Keratinocyte (primary cell): Measurements from ENCODE around the gene FAM110D. TPM values are rescaled to one million over a fixed set of nuclear protein-coding genes. Genes with fewer than 3 reads are reported as not detected.

Experiments used
- DNase-seq: peaks from one replicate; pipeline ENCODE4 v3.0.0-alpha.2; 2011; ENCODE audit warnings: low read depth, missing footprints, low spot score
- FAIRE-seq: peaks from 2 replicates; lab custom pipeline; 2011; peaks lifted over from hg19 to GRCh38; lab: Jason Lieb, UNC
- H2AFZ ChIP-seq: 2 replicates; pipeline ENCODE4 v1.6.0; 2012; ENCODE audit warnings: low read length, control low read depth, inconsistent platforms; ENCODE audit not compliant: control insufficient read depth
- H3K27ac ChIP-seq: 2 replicates; pipeline ENCODE4 v1.5.1; 2011; ENCODE audit warnings: low read length; ENCODE audit not compliant: control insufficient read depth, insufficient read depth
- H3K27me3 ChIP-seq: 3 replicates; pipeline ENCODE4 v1.6.0; 2011; ENCODE audit warnings: low read length; ENCODE audit not compliant: control insufficient read depth, insufficient read depth; ENCODE audit errors: extremely low read depth
- H3K36me3 ChIP-seq, 2 experiments: 2 replicates in 1 of 2; 3 replicates in 1 of 2; pipeline ENCODE4 v1.5.1; 2011; ENCODE audit warnings: low read length in 2 of 2, mild to moderate bottlenecking in 1 of 2; ENCODE audit not compliant: control insufficient read depth in 2 of 2, insufficient read depth in 2 of 2; ENCODE audit errors: extremely low read depth in 1 of 2
- H3K4me1 ChIP-seq: 3 replicates; pipeline ENCODE4 v1.5.1; 2011; ENCODE audit warnings: low read length; ENCODE audit not compliant: control insufficient read depth, insufficient read depth; ENCODE audit errors: extremely low read depth
- H3K4me2 ChIP-seq: 3 replicates; pipeline ENCODE4 v1.6.0; 2011; ENCODE audit warnings: low read depth, low read length; ENCODE audit not compliant: control insufficient read depth, insufficient read depth; ENCODE audit errors: extremely low read depth
- H3K4me3 ChIP-seq, 3 experiments: fragments of 200-600 bp in 1 of 3; sonication (generic) in 1 of 3; 2 replicates in 2 of 3; 3 replicates in 1 of 3; pipeline ENCODE4 v1.5.1; 2011 to 2016; ENCODE audit warnings: low read length in 3 of 3, mild to moderate bottlenecking in 3 of 3, control low read depth in 2 of 3, inconsistent platforms in 1 of 3, low read depth in 1 of 3, mixed read lengths in 1 of 3, mixed run types in 1 of 3, moderate library complexity in 1 of 3; ENCODE audit not compliant: control insufficient read depth in 2 of 3, insufficient read depth in 2 of 3; ENCODE audit errors: extremely low read depth in 1 of 3
- H3K79me2 ChIP-seq: 2 replicates; pipeline ENCODE4 v1.6.0; 2012; ENCODE audit warnings: low read length; ENCODE audit not compliant: control insufficient read depth, insufficient read depth
- H3K9ac ChIP-seq: 3 replicates; pipeline ENCODE4 v1.6.0; 2011; ENCODE audit warnings: low read length; ENCODE audit not compliant: control insufficient read depth, insufficient read depth; ENCODE audit errors: extremely low read depth
- H3K9me1 ChIP-seq: 3 replicates; pipeline ENCODE4 v1.6.0; 2011; ENCODE audit warnings: low read length; ENCODE audit not compliant: control insufficient read depth, insufficient read depth; ENCODE audit errors: extremely low read depth
- H3K9me3 ChIP-seq: 2 replicates; pipeline ENCODE4 v1.5.1; 2012; ENCODE audit warnings: low read depth, low read length; ENCODE audit not compliant: control insufficient read depth
- H4K20me1 ChIP-seq: 3 replicates; pipeline ENCODE4 v1.6.0; 2011; ENCODE audit warnings: low read length; ENCODE audit not compliant: control insufficient read depth, insufficient read depth; ENCODE audit errors: extremely low read depth
- EZH2 ChIP-seq: IDR thresholded peaks from one replicate; pipeline ENCODE4 v1.6.1; 2012; ENCODE audit warnings: inconsistent platforms, mild to moderate bottlenecking, low read length, moderate library complexity
- dilution Hi-C: fragments of 300-500 bp; cut with MboI; formaldehyde crosslinking; loops from one replicate; pipeline ENCODE4 v1.7.0; 2020; ENCODE audit warnings: low sequenced_read_pairs; ENCODE audit not compliant: extremely low pct_ligation_motif_present
- polyA plus RNA-seq, 5 experiments: library from polyadenylated mRNA; depleted of rRNA in 3 of 5; stranded (reverse) in 3 of 5; stranded (forward) in 1 of 5; unstranded in 1 of 5; fragments of >200 nt; gene quantifications; 1 replicate in 1 of 5; 2 replicates in 3 of 5; 3 replicates in 1 of 5; pipeline versions ENCODE4 v1.2.1 to v1.2.3, GENCODE V29; 2011 to 2012; ENCODE audit warnings: missing spikeins in 2 of 5, low read depth in 1 of 5, low replicate concordance in 1 of 5
- TF ChIP-seq, protein P1 (sequence below), 3 experiments: IDR thresholded peaks in 1 of 3; conservative IDR thresholded peaks in 1 of 3; optimal IDR thresholded peaks in 1 of 3; 2 replicates in 2 of 3; 3 replicates in 1 of 3; pipeline versions ENCODE3 to v1.5.1; 2011; ENCODE audit warnings: low read length in 3 of 3, mild to moderate bottlenecking in 3 of 3, moderate library complexity in 2 of 3, control low read depth in 1 of 3, inconsistent platforms in 1 of 3; ENCODE audit not compliant: insufficient read depth in 2 of 3; ENCODE audit errors: extremely low read depth in 1 of 3

Gene FAM110D
- polyA plus RNA-seq, 1 donor (not counting 4 experiments of a cell fraction or from before 2014, with no cell fraction given): not detected

GRCh38 chr1:26155370-26156284 is 3.3 kb upstream of the FAM110D start:
- Histone ChIP-seq H3K4me1 (peaks cover 13% of the 10 kb centered on the region), H3K27me3 (no peaks in the 10 kb centered on the region), H3K4me2 (no peak overlapping the region), H3K9me3 (no peaks in the 10 kb centered on the region), H4K20me1 (no peaks in the 10 kb centered on the region), H3K79me2 (no peaks in the 10 kb centered on the region), H3K27ac (no peak overlapping the region), H3K36me3 (no peaks in the 10 kb centered on the region), H3K9ac (no peak overlapping the region), H3K9me1 (no peaks in the 10 kb centered on the region), H2AFZ (no peak overlapping the region), H3K4me3 (no peak overlapping the region)
- TF ChIP-seq, protein P1, sequence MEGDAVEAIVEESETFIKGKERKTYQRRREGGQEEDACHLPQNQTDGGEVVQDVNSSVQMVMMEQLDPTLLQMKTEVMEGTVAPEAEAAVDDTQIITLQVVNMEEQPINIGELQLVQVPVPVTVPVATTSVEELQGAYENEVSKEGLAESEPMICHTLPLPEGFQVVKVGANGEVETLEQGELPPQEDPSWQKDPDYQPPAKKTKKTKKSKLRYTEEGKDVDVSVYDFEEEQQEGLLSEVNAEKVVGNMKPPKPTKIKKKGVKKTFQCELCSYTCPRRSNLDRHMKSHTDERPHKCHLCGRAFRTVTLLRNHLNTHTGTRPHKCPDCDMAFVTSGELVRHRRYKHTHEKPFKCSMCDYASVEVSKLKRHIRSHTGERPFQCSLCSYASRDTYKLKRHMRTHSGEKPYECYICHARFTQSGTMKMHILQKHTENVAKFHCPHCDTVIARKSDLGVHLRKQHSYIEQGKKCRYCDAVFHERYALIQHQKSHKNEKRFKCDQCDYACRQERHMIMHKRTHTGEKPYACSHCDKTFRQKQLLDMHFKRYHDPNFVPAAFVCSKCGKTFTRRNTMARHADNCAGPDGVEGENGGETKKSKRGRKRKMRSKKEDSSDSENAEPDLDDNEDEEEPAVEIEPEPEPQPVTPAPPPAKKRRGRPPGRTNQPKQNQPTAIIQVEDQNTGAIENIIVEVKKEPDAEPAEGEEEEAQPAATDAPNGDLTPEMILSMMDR (optimal IDR thresholded peaks at IDR 0.05 in 1 of 3, IDR thresholded peaks at IDR 0.05 in 1 of 3, conservative IDR thresholded peaks at IDR 0.05 in 1 of 3; ENCODE audit: extremely low read depth in 1 of 3, insufficient read depth in 2 of 3, low read length in 3 of 3): no peak
- no peak for TF ChIP-seq EZH2
- dilution Hi-C loops: no loop called here
- no peak for FAIRE-seq
- no peak for DNase-seq

DNA sequence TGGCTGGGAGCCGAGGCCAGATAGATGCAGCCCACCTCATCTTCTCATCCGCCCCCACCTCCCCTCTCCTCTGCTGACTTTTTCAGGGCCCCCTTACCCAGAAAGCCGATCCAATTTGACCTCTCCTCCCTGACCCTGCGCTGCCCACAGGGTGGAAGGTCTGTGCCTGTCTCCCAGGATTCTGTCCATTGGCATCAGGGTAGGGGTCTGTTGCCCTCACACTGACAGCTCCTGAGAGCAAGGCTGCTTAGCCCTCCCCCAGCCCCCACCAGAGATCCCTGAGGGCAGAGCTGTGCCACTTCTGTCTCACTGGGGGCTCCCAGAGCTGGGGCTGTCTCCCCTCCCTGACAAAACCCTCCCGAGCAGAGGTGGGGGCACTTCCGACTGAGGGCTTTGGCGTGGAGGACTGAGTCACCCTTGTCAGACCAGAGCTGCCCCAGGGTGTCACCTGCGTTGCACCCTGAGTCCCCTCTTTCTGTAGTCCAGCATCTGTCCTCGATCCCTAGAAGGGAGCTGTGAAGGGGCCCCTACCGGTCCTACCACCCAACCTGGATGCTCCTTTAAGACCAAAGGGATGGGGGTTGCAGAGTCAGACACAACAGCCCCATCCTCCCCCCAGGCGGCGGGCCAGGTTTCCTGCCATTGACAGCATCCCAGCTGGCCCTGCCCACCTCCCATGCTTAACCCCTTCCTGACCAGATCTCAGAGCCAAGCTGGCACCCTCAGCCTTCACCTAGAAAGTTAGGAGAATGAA is 2.4 kb upstream of the FAM110D start:
- H3K4me3 ChIP-seq: no peak overlapping the region
- no peak for DNase-seq
- H2AFZ ChIP-seq: no peak overlapping the region
- H4K20me1 ChIP-seq: no peaks in the 10 kb centered on the region
- no peak for FAIRE-seq
- no peaks in the 10 kb centered on the region for H3K36me3 ChIP-seq
- no peaks in the 10 kb centered on the region for H3K79me2 ChIP-seq
- H3K4me1 ChIP-seq: peaks cover 16% of the 10 kb centered on the region
- TF ChIP-seq, protein P1 (optimal IDR thresholded peaks at IDR 0.05 in 1 of 3, IDR thresholded peaks at IDR 0.05 in 1 of 3, conservative IDR thresholded peaks at IDR 0.05 in 1 of 3; ENCODE audit: extremely low read depth in 1 of 3, insufficient read depth in 2 of 3, low read length in 3 of 3): no peak
- TF ChIP-seq EZH2: no peak
- H3K9me1 ChIP-seq: no peaks in the 10 kb centered on the region
- no peak overlapping the region for H3K9ac ChIP-seq
- dilution Hi-C loops: no loop called here
- peaks cover 5% of the 10 kb centered on the region for H3K27me3 ChIP-seq
- no peaks in the 10 kb centered on the region for H3K9me3 ChIP-seq
- H3K27ac ChIP-seq: no peak overlapping the region
- H3K4me2 ChIP-seq: no peak overlapping the region
